Mesothelial cell of epicardium (in vitro differentiated cells): ENCODE results near the gene WAS. TPM values are rescaled to one million over a fixed set of nuclear protein-coding genes. Genes with fewer than 3 reads are reported as not detected.
"Not testable (repeated sequence)": the region's sequence is repeated elsewhere in the genome, so short reads cannot be mapped to it uniquely, and the experiment has no call there.

Source experiments
- DNase-seq, 2 experiments: peaks; one replicate each; pipeline ENCODE4 v3.0.0; 2021; ENCODE audit warnings: low spot score in 2 of 2; ENCODE audit not compliant: unreplicated experiment in 2 of 2
- H3K27ac Mint-ChIP-seq: 2 replicates; pipeline ENCODE4 v1.8.0; 2021; ENCODE audit warnings: mixed read lengths
- H3K27me3 Mint-ChIP-seq: 2 replicates; pipeline ENCODE4 v1.8.0; 2021; ENCODE audit warnings: low read depth, mixed read lengths
- H3K36me3 Mint-ChIP-seq: 2 replicates; pipeline ENCODE4 v1.8.0; 2021; ENCODE audit warnings: mixed read lengths
- H3K4me1 Mint-ChIP-seq: 2 replicates; pipeline ENCODE4 v1.8.0; 2021; ENCODE audit warnings: mixed read lengths
- H3K4me3 Mint-ChIP-seq: 2 replicates; pipeline ENCODE4 v1.8.0; 2021; ENCODE audit warnings: mild to moderate bottlenecking, moderate library complexity, mixed read lengths
- H3K9me3 Mint-ChIP-seq: 2 replicates; pipeline ENCODE4 v1.8.0; 2021; ENCODE audit warnings: mixed read lengths
- CTCF ChIP-seq: fragments of 200-600 bp; sonication (generic); IDR thresholded peaks from one replicate; pipeline ENCODE4 v1.5.0; 2021; ENCODE audit warnings: antibody characterized with exemption; ENCODE audit not compliant: unreplicated experiment
- total RNA-seq: library from RNA; stranded (reverse); gene quantifications from 3 replicates; pipeline ENCODE4 v1.2.1, GENCODE V29; 2021

Gene WAS
- total RNA-seq, 1 donor from 2014 or later: 1.5 TPM

GRCh38 chrX:48681539-48682183, 1.9 kb upstream of the WAS start:
- Mint-ChIP-seq H3K9me3 (peaks cover 22% of the 10 kb centered on the region), H3K4me1 (peaks cover 14% of the 10 kb centered on the region), H3K36me3 (no peaks in the 10 kb centered on the region), H3K27ac (no peak overlapping the region), H3K27me3 (peaks cover 10% of the 10 kb centered on the region), H3K4me3 (no peak overlapping the region)
- no peak for DNase-seq
- no peak for TF ChIP-seq CTCF

- not testable (repeated sequence) for H3K4me1 Mint-ChIP-seq, H3K27ac Mint-ChIP-seq, H3K36me3 Mint-ChIP-seq, H3K4me3 Mint-ChIP-seq, DNase-seq
- H3K9me3 Mint-ChIP-seq: peaks cover 28% of the 10 kb centered on the region
- peaks cover 18% of the 10 kb centered on the region for H3K27me3 Mint-ChIP-seq
These were observed 804 bp upstream of the WAS start for GRCh38 chrX:48682795-48683194.

GRCh38 chrX:48684134-48684533, 535 bp downstream of the WAS start:
- peaks cover 18% of the 10 kb centered on the region for H3K27me3 Mint-ChIP-seq
- TF ChIP-seq CTCF: no peak
- H3K9me3 Mint-ChIP-seq: peaks cover 28% of the 10 kb centered on the region
- DNase-seq: no peak
- no peaks in the 10 kb centered on the region for H3K36me3 Mint-ChIP-seq
- no peaks in the 10 kb centered on the region for H3K4me1 Mint-ChIP-seq
- no peak overlapping the region for H3K27ac Mint-ChIP-seq
- H3K4me3 Mint-ChIP-seq: no peak overlapping the region

- Mint-ChIP-seq H3K9me3 (peaks cover 23% of the 10 kb centered on the region), H3K4me1 (no peaks in the 10 kb centered on the region), H3K4me3 (no peak overlapping the region), H3K36me3 (no peaks in the 10 kb centered on the region), H3K27me3 (peaks cover 18% of the 10 kb centered on the region), H3K27ac (no peak overlapping the region)
- no peak for DNase-seq
- TF ChIP-seq CTCF: no peak
These were observed 1.8 kb downstream of the WAS start for GRCh38 chrX:48685416-48685815.

- no peak overlapping the region for H3K4me3 Mint-ChIP-seq
- H3K36me3 Mint-ChIP-seq: no peaks in the 10 kb centered on the region
- peaks cover 23% of the 10 kb centered on the region for H3K27me3 Mint-ChIP-seq
- no peak overlapping the region for H3K27ac Mint-ChIP-seq
- no peaks in the 10 kb centered on the region for H3K4me1 Mint-ChIP-seq
- DNase-seq: no peak
- TF ChIP-seq CTCF: no peak
- H3K9me3 Mint-ChIP-seq: peaks cover 26% of the 10 kb centered on the region
These were observed 5.0 kb downstream of the WAS start for GRCh38 chrX:48688531-48689150.

- no peak for TF ChIP-seq CTCF
- Mint-ChIP-seq H3K4me1 (no peaks in the 10 kb centered on the region), H3K36me3 (no peaks in the 10 kb centered on the region), H3K4me3 (no peak overlapping the region), H3K9me3 (peaks cover 25% of the 10 kb centered on the region), H3K27ac (no peak overlapping the region), H3K27me3 (peaks cover 25% of the 10 kb centered on the region)
- no peak for DNase-seq
These were observed 5.8 kb downstream of the WAS start for GRCh38 chrX:48689208-48689920.

GRCh38 chrX:48691746-48692145, 8.1 kb downstream of the WAS start:
- H3K4me1 Mint-ChIP-seq, H3K4me3 Mint-ChIP-seq, DNase-seq, H3K36me3 Mint-ChIP-seq, H3K27ac Mint-ChIP-seq: not testable (repeated sequence)
- Mint-ChIP-seq H3K27me3 (peaks cover 20% of the 10 kb centered on the region), H3K9me3 (peaks cover 12% of the 10 kb centered on the region)
